CD4-positive, alpha-beta T cell treated with Interleukin-15 for 1 hour (primary cell): Measurements from ENCODE around the gene OR6X1.
A peak's percentile ranks its signal among the peaks of the same experiment; 100 is the strongest.
"Not testable (repeated sequence)": the region's sequence is repeated elsewhere in the genome, so short reads cannot be mapped to it uniquely, and the experiment has no call there.

ENCODE experiments used
- DNase-seq: peaks from one replicate; pipeline ENCODE4 v3.0.0-alpha.2; 2020

OR6X1 gene

GRCh38 chr11:123751781-123752180 lies 2.5 kb downstream of the OR6X1 start:
- DNase-seq, result no peak

DNA sequence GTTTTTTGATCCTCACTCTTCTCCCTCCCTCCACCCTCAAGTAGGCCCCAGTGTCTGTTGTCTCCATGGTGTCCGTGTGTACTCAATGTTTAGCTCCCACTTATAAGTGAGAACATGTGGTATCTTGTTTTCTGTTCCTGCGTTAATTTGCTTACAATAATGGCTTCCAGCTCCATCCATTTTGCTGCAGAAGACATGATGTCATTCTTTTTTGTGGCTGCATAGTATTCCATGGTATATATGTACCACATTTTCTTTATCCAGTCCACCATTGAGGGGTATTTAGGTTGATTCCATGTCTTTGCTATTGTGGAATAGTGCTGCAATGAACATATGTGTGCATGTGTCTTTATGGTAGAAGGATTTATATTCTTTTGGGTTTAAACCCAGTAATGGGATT lies 6.0 kb downstream of the OR6X1 start:
- DNase-seq, result not testable (repeated sequence)

DNA sequence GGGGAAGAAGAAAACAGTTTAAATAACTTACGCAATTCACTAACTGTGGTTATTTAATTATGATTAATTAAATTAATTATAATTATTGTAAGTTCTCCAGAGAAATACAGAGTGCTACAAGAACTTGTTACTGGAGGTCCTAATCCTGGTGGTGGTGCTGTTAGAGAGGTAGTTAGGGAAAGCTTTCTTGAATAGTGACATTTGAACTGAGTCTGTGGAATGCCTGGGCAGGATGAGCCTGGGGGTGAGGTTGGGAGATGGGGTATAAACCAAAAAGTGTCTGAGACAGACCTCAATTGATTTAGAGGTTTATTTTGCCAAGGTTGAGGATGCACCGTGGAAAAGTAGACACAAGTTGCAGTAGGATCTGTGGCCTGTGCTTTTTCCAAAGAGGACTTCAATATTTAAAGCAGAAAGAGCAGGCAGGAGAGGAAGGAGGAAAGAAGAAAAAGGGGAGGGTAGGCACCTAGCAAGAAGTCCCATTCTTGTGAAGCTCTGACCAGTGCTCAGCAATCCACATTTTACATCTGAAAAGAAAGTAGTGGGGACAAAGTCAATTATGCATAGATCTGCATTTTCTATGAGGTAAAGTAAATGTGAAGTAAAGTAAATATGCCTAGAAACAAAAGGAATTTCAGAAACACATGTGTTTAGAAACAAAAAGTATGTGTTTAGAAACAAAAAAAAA lies 8.4 kb downstream of the OR6X1 start:
- no peak for DNase-seq

DNA sequence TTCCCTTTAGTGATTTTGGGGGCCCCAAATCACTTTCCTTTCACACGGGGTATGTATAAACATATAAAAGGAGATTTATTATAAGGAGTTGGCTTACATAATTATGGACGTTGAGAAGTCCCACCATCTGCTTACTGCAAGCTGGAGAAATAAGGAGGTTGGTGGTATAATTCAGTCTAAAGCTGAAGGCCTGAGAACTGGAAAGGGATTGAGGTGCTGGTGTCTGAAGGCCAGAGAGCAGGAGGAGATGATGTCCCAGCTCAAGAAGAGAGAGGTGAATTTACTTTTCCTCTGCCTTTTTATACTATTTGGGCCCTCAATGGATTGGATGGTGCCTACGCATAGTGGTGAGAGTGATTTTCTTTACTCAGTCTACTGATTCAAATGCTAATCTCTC lies 11.6 kb downstream of the OR6X1 start:
- no peak for DNase-seq

- DNase-seq, result no peak
Observed at GRCh38 chr11:123742031-123742723, 12.1 kb downstream of the OR6X1 start.

DNA sequence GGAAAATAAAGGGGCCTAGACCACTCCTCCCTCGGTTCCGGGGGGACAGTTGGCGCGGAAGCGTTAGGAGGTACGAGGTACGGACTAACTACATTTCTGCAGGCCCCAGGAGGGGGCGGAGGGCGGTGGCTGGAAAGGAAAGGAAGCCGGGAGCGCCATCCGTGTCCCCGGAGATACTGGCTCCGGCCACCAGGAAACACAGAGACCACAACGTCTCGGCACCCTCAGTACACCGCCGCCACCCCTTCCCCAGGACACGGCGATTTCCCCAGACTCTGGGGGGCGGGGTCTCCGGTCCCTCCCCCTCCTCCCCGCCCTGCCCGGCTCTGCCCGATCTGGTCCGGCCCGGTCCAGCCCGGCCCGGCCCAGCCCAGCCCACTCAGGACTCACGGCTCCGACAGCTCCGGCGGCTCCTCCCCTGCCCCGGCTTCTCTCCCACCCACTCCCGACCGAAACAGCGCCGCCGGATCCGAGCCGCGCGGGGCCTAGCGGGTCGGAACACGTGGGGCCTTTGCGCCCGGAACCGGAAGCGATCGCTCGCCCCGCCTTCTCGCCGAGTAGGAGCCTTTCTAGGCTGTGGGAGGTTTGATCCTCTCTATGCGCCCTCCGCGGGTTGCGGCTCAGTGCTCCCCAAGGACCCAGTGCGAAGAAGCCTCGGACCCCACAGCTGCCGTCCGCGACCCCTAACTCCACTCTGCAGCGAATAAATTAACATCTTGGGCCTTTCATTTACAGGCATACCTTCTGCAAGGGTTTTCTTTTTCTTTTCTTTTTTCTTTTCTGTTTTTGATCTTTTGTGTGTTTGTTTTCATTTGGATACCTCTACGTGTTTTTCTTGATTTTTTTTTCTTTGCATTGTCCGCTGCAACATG lies 12.9 kb downstream of the OR6X1 start, which contains the start of gene ZNF202:
Gene ZNF202, minus strand, starts transcription at position 502 of the 872 bp plus-strand sequence. CDS start 10,772 bp downstream, outside the sequence.
- DNase-seq, result peak; percentile 88

GRCh38 chr11:123740787-123741158 lies 13.5 kb downstream of the OR6X1 start:
- DNase-seq, result no peak

DNA sequence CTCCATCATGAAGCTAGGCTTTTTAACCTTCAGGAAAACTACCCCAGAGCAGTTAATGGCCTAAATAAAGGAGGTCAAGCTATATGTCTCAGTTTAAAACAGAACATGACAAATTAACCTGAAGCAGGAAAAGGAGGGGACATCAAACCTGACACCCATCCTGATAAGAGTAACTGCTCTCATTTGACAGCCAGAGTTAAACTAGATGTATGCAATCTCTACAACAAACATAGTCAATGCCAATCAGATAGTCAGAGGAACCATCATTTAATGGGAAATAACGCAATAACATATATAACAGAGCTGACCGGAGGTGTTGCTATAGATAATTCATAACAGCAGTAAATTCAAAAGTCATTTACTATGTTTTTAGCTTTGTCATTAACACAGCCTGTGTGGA lies 15.9 kb downstream of the OR6X1 start:
- no peak for DNase-seq

DNA sequence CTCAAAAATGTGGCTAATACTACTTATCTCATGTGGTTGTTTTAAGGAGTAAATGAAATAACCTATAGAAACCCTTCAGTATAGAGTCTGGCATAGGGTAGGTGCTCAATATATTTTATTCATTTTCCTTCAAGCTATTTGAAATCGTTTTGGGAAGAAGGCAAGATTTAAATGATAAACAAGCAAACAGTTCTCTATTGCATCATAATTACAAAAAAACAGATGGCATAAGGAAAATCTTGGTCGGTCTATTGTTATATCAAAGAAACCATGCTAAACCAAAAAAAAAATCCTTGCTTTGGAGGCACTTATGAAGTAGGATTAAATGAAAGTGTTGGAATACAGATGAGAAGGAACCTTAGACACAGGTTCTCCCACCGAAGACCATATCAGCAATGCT lies 17.5 kb downstream of the OR6X1 start:
- DNase-seq, result no peak

DNA sequence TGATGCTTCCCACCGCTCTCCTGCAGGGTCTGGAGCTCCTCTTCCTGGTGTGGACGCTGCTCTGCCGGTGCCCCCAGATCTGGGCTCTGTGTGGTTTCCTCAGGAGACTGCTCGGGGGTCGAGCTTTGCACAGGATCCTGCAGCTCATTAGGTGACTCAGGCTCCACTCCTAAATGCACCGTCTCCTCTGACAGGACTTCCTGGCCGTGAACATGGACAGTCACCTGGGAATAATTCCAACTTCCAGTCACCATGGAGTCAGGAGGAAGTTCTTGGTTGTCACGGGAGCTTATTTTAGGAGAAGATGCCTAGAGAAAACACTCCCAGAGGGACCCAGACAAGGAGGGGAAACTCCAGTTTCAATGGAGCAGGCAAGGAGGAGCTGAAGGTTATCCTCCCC lies 24.7 kb downstream of the OR6X1 start:
- DNase-seq, result no peak

- DNase-seq, result no peak
Observed at GRCh38 chr11:123725995-123726655, 28.2 kb downstream of the OR6X1 start.

- no peak for DNase-seq
Observed at GRCh38 chr11:123719452-123719851, 34.9 kb downstream of the OR6X1 start.

DNA sequence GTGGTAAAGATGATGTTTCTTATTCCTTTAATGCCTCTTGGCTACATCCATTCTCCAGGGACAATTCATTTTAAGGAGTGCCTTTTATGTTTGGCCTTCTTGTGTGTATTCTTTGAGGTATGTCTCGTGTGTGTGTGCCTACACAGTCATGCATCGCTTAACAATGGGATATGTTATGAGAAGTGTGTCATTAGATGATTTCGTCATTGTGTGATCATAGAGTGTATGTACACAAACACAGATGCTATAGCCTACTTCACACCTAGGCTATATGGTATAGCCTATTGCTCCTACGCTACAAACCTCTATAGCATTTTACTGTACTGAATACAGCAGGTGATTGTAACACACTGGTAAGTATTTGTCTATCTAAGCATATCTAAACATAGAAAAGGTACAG lies 35.8 kb downstream of the OR6X1 start:
- DNase-seq, result no peak

GRCh38 chr11:123718063-123718462 lies 36.3 kb downstream of the OR6X1 start:
- DNase-seq, result no peak

- not testable (repeated sequence) for DNase-seq
Observed at GRCh38 chr11:123712627-123713026, 41.7 kb downstream of the OR6X1 start.

GRCh38 chr11:123707606-123708205 lies 46.6 kb downstream of the OR6X1 start:
- DNase-seq, result peak; percentile 30

DNA sequence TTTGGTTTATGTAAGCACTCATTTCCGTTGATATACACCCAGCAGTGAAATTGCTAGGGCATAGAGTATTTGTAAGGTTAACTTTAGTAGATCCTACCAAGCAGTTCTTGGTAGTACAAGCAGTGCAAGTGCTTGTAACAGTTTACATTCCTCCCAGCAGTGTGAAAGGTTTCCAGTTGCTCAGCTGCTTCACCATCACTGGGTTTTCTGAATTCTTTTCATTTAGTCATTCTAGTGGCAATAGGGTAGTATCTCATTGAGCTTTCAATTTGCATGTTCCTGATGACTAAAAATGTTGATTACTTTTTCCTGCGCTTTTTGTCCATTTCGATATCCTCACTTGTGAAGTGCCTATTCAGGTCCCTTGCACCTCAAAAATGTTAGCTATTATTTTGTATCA lies 47.1 kb downstream of the OR6X1 start:
- no peak for DNase-seq

GRCh38 chr11:123704341-123704740 lies 50.0 kb downstream of the OR6X1 start:
- no peak for DNase-seq
